Mucosa of descending colon (tissue), 3 donors: Measurements from ENCODE around the gene BIRC2. TPM values are rescaled to one million over a fixed set of nuclear protein-coding genes. Genes with fewer than 3 reads are reported as not detected.

ENCODE experiments used
- ATAC-seq: fragments of 200-7000 bp; cut with Tn5 transposase; one replicate; pipeline ENCODE4 v1.9.1; 2020; ENCODE audit warnings: mild to moderate bottlenecking, moderate library complexity
- DNase-seq, 3 donors: peaks; one replicate each; pipeline ENCODE4 v3.0.0-alpha.2; 2020
- H3K36me3 ChIP-seq: fragments of 200-600 bp; one replicate; pipeline ENCODE4 v1.8.0; 2021; ENCODE audit warnings: low read depth, mild to moderate bottlenecking
- H3K4me1 ChIP-seq: fragments of 200-600 bp; one replicate; pipeline ENCODE4 v1.8.0; 2021; ENCODE audit warnings: low read depth, mild to moderate bottlenecking
- H3K4me3 ChIP-seq: fragments of 200-600 bp; one replicate; pipeline ENCODE4 v1.8.0; 2021; ENCODE audit warnings: mild to moderate bottlenecking
- H3K9me3 ChIP-seq: fragments of 200-600 bp; one replicate; pipeline ENCODE4 v1.8.0; 2021; ENCODE audit warnings: mild to moderate bottlenecking
- CTCF ChIP-seq: fragments of 200-600 bp; IDR thresholded peaks from one replicate; pipeline ENCODE4 v1.8.0; 2022; ENCODE audit warnings: antibody characterized with exemption, mild to moderate bottlenecking
- intact Hi-C, 2 donors: fragments of 100-400 bp; cut with DNase I in 1 of 2; cut with micrococcal nuclease in 1 of 2; formaldehyde crosslinking; loops; one replicate each; pipeline versions ENCODE4 v1.11.0 to v1.11.1; 2022; cut with DNase I, micrococcal nuclease
- total RNA-seq, 3 donors: library from RNA; stranded (reverse); fragmentation: NEBNext Ultra II Directional in 2 of 3; extraction: Animal tissue kit (Norgen Biotek cat#: 25700) in 2 of 3; gene quantifications; one replicate each; pipeline versions ENCODE4 v1.2.1 to v1.2.4, GENCODE V29; 2021 to 2023
- donor health status: DM: no; HTN: no; CAD: no; lungs with moderate emphysema.
- donor health status: DM: no; HTN: no; CAD: no.
- donor health status: DM: no; HTN: yes; CAD: no.

Gene BIRC2
- total RNA-seq, 3 donors from 2014 or later: 42.8 to 55.0 (median 45.2) TPM

GRCh38 chr11:102406099-102406498, 59.1 kb downstream of the BIRC2 start:
- Histone ChIP-seq H3K4me3 (no peak overlapping the region), H3K36me3 (peaks cover 1% of the 10 kb centered on the region), H3K9me3 (no peaks in the 10 kb centered on the region), H3K4me1 (no peaks in the 10 kb centered on the region)
- ATAC-seq (no peak), DNase-seq (no peak)
- intact Hi-C loops: no loop called here
- no peak for TF ChIP-seq CTCF

DNA sequence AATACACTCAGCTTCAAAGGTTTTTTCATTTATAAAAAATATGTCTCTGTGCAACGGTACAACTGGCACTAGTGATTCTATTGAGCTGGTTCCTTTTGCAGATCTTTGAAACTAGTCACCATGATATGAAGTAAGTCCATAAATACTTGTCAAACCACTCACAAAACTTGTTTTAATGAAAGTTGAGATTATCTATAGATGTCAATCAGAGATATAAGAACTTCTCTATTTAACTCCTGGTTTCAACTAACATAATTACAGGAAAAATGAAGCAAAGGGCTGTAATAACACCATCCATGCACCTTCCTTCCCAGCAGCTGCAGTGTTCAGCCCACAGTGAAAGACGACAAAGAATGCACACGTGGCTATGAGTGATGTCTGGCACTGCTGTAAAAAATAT, 60.9 kb downstream of the BIRC2 start:
- no peak for ATAC-seq
- no peak for DNase-seq
- TF ChIP-seq CTCF: no peak
- Histone ChIP-seq H3K9me3 (no peaks in the 10 kb centered on the region), H3K4me1 (no peaks in the 10 kb centered on the region), H3K4me3 (no peak overlapping the region), H3K36me3 (no peaks in the 10 kb centered on the region)
- intact Hi-C loops: no loop called here

- Histone ChIP-seq H3K4me3 (no peak overlapping the region), H3K4me1 (no peaks in the 10 kb centered on the region), H3K9me3 (no peaks in the 10 kb centered on the region), H3K36me3 (no peaks in the 10 kb centered on the region)
- no peak for DNase-seq
- no peak for TF ChIP-seq CTCF
- ATAC-seq: no peak
- intact Hi-C loops: no loop called here
These were observed 61.3 kb downstream of the BIRC2 start for GRCh38 chr11:102408339-102408738.

DNA sequence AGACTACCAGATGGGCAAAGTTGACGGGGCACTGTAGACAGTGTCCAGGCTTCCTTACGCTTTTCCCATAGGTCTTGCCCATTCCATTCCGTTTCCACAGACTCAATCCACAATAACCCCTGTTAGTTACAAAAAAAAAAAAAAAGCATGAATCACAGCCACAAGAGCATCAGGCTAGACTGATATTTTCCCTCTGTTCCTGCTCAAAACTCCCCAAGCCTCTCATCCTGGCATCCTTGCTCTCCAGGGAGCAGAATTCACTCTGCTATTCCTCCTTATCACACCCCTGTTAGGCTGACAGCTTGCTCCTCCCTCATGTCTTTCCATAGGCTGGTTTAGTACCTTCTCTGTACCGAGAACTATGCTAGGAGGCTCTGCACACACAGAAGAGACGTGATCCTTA, 63.4 kb downstream of the BIRC2 start:
- no peak overlapping the region for H3K4me3 ChIP-seq
- no peaks in the 10 kb centered on the region for H3K9me3 ChIP-seq
- intact Hi-C loops: no loop called here
- TF ChIP-seq CTCF: no peak
- peaks cover 7% of the 10 kb centered on the region for H3K4me1 ChIP-seq
- no peak for ATAC-seq
- no peaks in the 10 kb centered on the region for H3K36me3 ChIP-seq
- DNase-seq: no peak

DNA sequence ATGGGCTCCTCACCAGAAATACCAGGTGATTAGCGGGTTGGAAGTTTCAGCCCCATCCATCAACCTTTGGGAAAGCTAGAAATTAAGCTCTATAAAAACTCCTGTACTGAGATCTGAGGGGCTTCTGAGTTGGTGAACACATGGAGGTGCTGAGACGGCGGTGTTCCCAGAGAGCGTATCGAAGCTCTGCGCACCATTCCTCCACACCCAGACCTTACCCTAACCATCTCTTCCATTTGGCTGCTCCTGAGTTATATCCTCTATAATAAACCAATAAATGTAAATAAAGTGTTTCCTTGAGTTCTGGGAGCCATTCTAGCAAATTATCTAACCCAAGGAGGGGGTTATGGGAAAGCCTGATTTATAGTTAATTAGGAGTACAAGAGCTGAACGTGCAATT, 64.1 kb downstream of the BIRC2 start:
- TF ChIP-seq CTCF: no peak

DNA sequence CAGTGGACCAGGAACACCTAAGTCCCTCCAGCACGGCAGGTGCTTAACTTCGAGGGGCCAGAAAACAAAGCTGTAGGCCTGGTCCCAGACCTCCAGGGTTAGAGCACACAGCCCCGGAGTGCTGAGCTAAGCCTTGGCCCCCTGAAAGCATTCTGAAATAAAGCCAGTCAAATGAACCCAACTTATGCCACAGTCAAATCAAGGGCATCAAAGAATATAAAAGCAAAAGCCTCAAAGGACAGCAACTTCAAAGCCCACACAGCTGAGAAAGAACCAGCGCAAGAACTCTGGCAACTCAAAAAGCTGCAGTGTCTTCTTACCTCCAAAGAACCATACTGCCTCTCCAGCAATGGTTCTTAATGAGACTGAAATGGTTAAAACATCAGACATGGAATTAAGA, 66.5 kb downstream of the BIRC2 start:
- intact Hi-C loops: no loop called here
- H3K4me1 ChIP-seq: peaks cover 7% of the 10 kb centered on the region

More for the DNA sequence above, 64.1 kb downstream of the BIRC2 start:
- Histone ChIP-seq H3K4me3 (no peak overlapping the region), H3K36me3 (no peaks in the 10 kb centered on the region), H3K4me1 (peaks cover 7% of the 10 kb centered on the region), H3K9me3 (no peaks in the 10 kb centered on the region)
- DNase-seq (no peak), ATAC-seq (peak; percentile 22)
- intact Hi-C loops: no loop called here

More for the DNA sequence above, 66.5 kb downstream of the BIRC2 start:
- no peak for TF ChIP-seq CTCF
- ATAC-seq (no peak), DNase-seq (no peak)
- Histone ChIP-seq H3K9me3 (peaks cover 5% of the 10 kb centered on the region), H3K4me3 (no peak overlapping the region), H3K36me3 (no peaks in the 10 kb centered on the region)
